ENCODE data around the gene GLI1. TPM values are rescaled to one million over a fixed set of nuclear protein-coding genes. Genes with fewer than 3 reads are reported as not detected.

Gene GLI1
- total and polyA plus RNA-seq, 7 donors: 0.60 to 3.9 (median 1.5) TPM; not detected in 2

DNA sequence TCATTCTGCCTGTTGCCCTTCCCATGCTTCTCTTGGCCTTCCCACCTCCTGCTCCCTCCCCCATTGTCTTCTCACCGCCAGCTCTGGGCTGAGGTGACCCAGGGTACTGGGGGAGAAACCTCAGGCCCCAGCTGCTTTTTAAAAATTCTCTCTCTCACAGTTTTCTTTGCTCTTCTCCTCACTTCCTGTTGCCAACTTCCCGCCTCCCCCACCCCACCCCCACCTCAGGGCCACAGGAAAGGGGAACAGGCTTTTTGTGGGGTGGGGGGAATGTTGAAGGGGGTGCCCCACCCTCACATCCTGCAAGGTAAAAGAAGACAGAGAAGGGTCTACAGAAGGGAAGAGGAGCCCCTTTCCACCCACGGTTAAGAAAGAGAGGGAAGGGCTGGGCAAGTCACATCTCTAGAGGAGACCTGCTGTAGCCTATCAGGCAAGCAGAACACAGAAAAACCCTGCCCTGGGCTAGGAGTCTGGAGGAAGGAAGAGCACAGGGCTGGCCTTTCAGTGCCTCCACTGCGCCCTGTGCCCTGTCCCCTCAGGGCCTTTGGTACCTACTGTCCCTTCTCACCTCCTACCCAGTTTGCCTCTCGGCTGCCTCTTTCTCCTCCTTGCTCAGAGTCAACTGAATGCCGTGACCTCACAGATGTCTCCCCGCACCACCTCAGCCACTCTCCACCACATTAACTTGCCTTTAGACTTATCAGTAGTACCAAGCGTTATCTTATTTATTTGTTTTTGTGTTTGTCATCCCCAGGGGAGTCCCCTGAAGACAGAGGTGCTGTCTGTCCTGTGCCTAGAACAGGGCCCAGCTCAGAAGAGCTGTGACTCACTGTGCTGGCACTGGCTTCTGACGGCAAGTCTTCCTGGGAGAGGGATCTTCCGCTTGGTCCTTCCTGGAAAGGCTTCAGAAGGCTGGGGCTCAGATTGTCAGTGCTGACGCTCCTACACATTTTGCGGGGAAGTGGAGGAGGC is 18.4 kb downstream of the GLI1 start:
- no peak for DNase-seq
- 48 to 54% methylated on average over 12 of the region's 12 CpGs for WGBS, 2 donors
- no peak for TF ChIP-seq POLR2AphosphoS5 (IDR thresholded peaks at IDR 0.05)
- H3K27ac ChIP-seq: peak overlapping the region; percentile 28 to 59 (median 42)
- peaks cover 27 to 58% (median 44%) of the 10 kb centered on the region in 3 donors for H3K27me3 ChIP-seq
- intact Hi-C loops (cut with DNase I): no loop called here
- peak overlapping the region in 2 of 4 donors; percentile 41 to 47 for H3K4me3 ChIP-seq
- H3K9me3 ChIP-seq: no peaks in the 10 kb centered on the region
- H3K4me1 ChIP-seq: peaks cover 0 to 20% (median 17%) of the 10 kb centered on the region in 4 donors
- H3K36me3 ChIP-seq: no peaks in the 10 kb centered on the region

- Histone ChIP-seq H3K27me3 (peaks cover 27 to 49% (median 41%) of the 10 kb centered on the region in 3 donors), H3K4me1 (peaks cover 0 to 20% (median 17%) of the 10 kb centered on the region in 4 donors), H3K27ac (peak overlapping the region in 1 of 4 donors; percentile 43), H3K36me3 (no peaks in the 10 kb centered on the region), H3K9me3 (no peaks in the 10 kb centered on the region), H3K4me3 (no peak overlapping the region)
- no peak for TF ChIP-seq POLR2AphosphoS5 (IDR thresholded peaks at IDR 0.05)
- intact Hi-C loops (cut with DNase I): no loop called here
- WGBS, 2 donors: 82 to 84% methylated on average over 10 of the region's 10 CpGs
- DNase-seq: no peak
Observed at GRCh38 chr12:57479043-57479375, 19.4 kb downstream of the GLI1 start.

- H3K27me3 ChIP-seq: peaks cover 27 to 43% (median 36%) of the 10 kb centered on the region in 3 donors
- DNase-seq: no peak
- no peaks in the 10 kb centered on the region for H3K36me3 ChIP-seq
- TF ChIP-seq EP300 (IDR thresholded peaks at IDR 0.05) (no peak), POLR2A (IDR thresholded peaks at IDR 0.05) (no peak), CTCF (IDR thresholded peaks at IDR 0.05) (no peak), POLR2AphosphoS5 (IDR thresholded peaks at IDR 0.05) (no peak)
- intact Hi-C loops (cut with DNase I): no loop called here
- H3K4me1 ChIP-seq: peaks cover 0 to 20% (median 17%) of the 10 kb centered on the region in 4 donors
- H3K9me3 ChIP-seq: no peaks in the 10 kb centered on the region
- peak within 1 kb of the TSS in 2 of 4 donors; percentile 43 to 59 for H3K27ac ChIP-seq
- 45 to 65% methylated on average over 6 of the region's 6 CpGs for WGBS, 2 donors
- no peak within 1 kb of the TSS for H3K4me3 ChIP-seq
Observed at GRCh38 chr12:57479376-57480115, 20.0 kb downstream of the GLI1 start, which contains the start of gene ARHGAP9. ARHGAP9 (minus strand) TSS chr12:57479866; CDS start chr12:57479406, 460 bp downstream.

GRCh38 chr12:57481671-57482070 is 22.1 kb downstream of the GLI1 start:
- no peak for DNase-seq
- Histone ChIP-seq H3K9me3 (no peaks in the 10 kb centered on the region), H3K4me3 (no peak overlapping the region), H3K27me3 (peaks cover 10 to 22% (median 15%) of the 10 kb centered on the region in 3 donors), H3K36me3 (no peaks in the 10 kb centered on the region), H3K4me1 (no peaks in the 10 kb centered on the region), H3K27ac (no peak overlapping the region)
- TF ChIP-seq CTCF (IDR thresholded peaks at IDR 0.05) (no peak), POLR2AphosphoS5 (IDR thresholded peaks at IDR 0.05) (no peak)
- intact Hi-C loops (cut with DNase I): no loop called here
- WGBS, 2 donors: 82 to 90% methylated on average over 1 of the region's 1 CpG

DNA sequence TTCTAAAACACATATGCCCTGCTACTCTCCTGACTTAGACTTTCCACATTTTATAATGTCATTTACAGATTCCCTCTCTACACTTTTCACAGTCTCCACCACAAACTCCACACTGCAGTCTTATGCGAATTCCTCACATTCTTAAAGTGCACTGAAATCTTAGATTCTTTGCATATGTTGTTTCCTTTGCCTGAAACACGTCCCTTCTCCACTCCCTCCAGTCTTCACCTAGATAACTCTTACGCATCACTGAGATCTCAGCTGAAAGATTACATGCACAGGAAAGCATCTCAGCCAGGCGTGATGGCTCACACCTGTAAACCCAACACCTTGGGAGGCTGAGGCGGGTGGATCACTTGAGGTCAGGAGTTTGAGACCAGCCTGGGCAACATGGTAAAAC is 23.9 kb downstream of the GLI1 start:
- 63 to 67% methylated on average over 5 of the region's 5 CpGs for WGBS, 2 donors

More for the DNA sequence above, 23.9 kb downstream of the GLI1 start:
- Histone ChIP-seq H3K9me3 (no peaks in the 10 kb centered on the region), H3K36me3 (no peaks in the 10 kb centered on the region), H3K27me3 (peaks cover 0 to 10% (median 0%) of the 10 kb centered on the region in 3 donors), H3K4me1 (peaks cover 0 to 8% (median 1%) of the 10 kb centered on the region in 4 donors), H3K4me3 (no peak overlapping the region), H3K27ac (no peak overlapping the region)
- TF ChIP-seq EP300 (IDR thresholded peaks at IDR 0.05) (no peak), CTCF (IDR thresholded peaks at IDR 0.05) (no peak), POLR2AphosphoS5 (IDR thresholded peaks at IDR 0.05) (no peak), POLR2A (IDR thresholded peaks at IDR 0.05) (no peak)
- intact Hi-C loops (cut with DNase I): no loop called here
- DNase-seq: no peak
